HepG2 (cell line): ENCODE data around the gene CMTM4. TPM values are rescaled to one million over a fixed set of nuclear protein-coding genes. Genes with fewer than 3 reads are reported as not detected.
A peak's percentile ranks its signal among the peaks of the same experiment; 100 is the strongest.

Experiments used
- ARNT ChIP-seq: fragments of 450-650 bp; IDR thresholded peaks from 2 replicates; pipeline ENCODE4 v1.6.1; 2017
- BRD4 ChIP-seq: sonication (generic); formaldehyde crosslinking; IDR thresholded peaks from 2 replicates; pipeline ENCODE4 v1.4.0; 2020; ENCODE audit warnings: missing genetic modification reagents
- EEA1 ChIP-seq: sonication (generic); formaldehyde crosslinking; IDR thresholded peaks from 2 replicates; pipeline ENCODE4 v1.5.1; 2020; ENCODE audit warnings: mild to moderate bottlenecking, missing genetic modification reagents, borderline replicate concordance
- PITX1 ChIP-seq: sonication (generic); formaldehyde crosslinking; IDR thresholded peaks from 2 replicates; pipeline ENCODE4 v1.5.1; 2020; ENCODE audit warnings: mild to moderate bottlenecking, missing genetic modification reagents
- SIN3A ChIP-seq: IDR thresholded peaks from 2 replicates; pipeline ENCODE4 v1.6.1; 2011; ENCODE audit warnings: low read depth, mild to moderate bottlenecking, control low read depth, low read length, borderline replicate concordance
- TAF1 ChIP-seq: sonication (generic); formaldehyde crosslinking; IDR thresholded peaks from 2 replicates; pipeline ENCODE4 v1.4.0; 2020; ENCODE audit warnings: missing genetic modification reagents
- TSC22D2 ChIP-seq: sonication (generic); formaldehyde crosslinking; IDR thresholded peaks from 2 replicates; pipeline ENCODE4 v1.5.1; 2020; ENCODE audit warnings: missing genetic modification reagents, mild to moderate bottlenecking, borderline replicate concordance
- ZFP41 ChIP-seq: sonication (generic); formaldehyde crosslinking; IDR thresholded peaks from 2 replicates; pipeline ENCODE4 v1.4.0; 2020; ENCODE audit warnings: mild to moderate bottlenecking, missing genetic modification reagents, borderline replicate concordance
- ZNF207 ChIP-seq: fragments of 450-650 bp; IDR thresholded peaks from 2 replicates; pipeline ENCODE4 v1.6.1; 2016; ENCODE audit warnings: antibody characterized with exemption, borderline replicate concordance
- ZNF878 ChIP-seq: sonication (generic); formaldehyde crosslinking; IDR thresholded peaks from 2 replicates; pipeline ENCODE4 v1.8.1; 2023; ENCODE audit warnings: mild to moderate bottlenecking, missing genetic modification reagents, moderate library complexity
- polyA plus RNA-seq, 8 experiments: library from polyadenylated mRNA; depleted of rRNA in 3 of 8; stranded (reverse) in 7 of 8; unstranded in 1 of 8; fragments of >200 nt; fragmentation: Illumina TruSeq in 4 of 8; extraction: Trizol in 4 of 8; gene quantifications; 2 replicates each; pipeline versions ENCODE4 v1.2.1 to v1.2.3, GENCODE V29; 2011 to 2016; ENCODE audit warnings: low read depth in 4 of 8, missing spikeins in 1 of 8, mixed read lengths in 1 of 8; ENCODE audit not compliant: insufficient read depth in 1 of 8
- total RNA-seq, 5 experiments: library from RNA; depleted of rRNA; stranded (reverse); fragments of >200 nt; fragmentation: Illumina TruSeq; extraction: Trizol; gene quantifications; 2 replicates each; pipeline ENCODE4 v1.2.3, GENCODE V29; 2016; ENCODE audit warnings: low read depth in 1 of 5
- TF ChIP-seq, protein P1 (sequence below): sonication (generic); formaldehyde crosslinking; IDR thresholded peaks from 2 replicates; pipeline ENCODE4 v1.5.1; 2020; ENCODE audit warnings: mild to moderate bottlenecking, missing genetic modification reagents, moderate library complexity
- TF ChIP-seq, protein P2 (sequence below): sonication (generic); formaldehyde crosslinking; IDR thresholded peaks from 2 replicates; pipeline ENCODE4 v1.4.0; 2020; ENCODE audit warnings: missing genetic modification reagents, borderline replicate concordance
- TF ChIP-seq, protein P3 (sequence below): sonication (generic); formaldehyde crosslinking; IDR thresholded peaks from 2 replicates; pipeline ENCODE4 v1.5.0; 2020; ENCODE audit warnings: mild to moderate bottlenecking, missing genetic modification reagents, borderline replicate concordance
- TF ChIP-seq, protein P4 (sequence below): sonication (generic); formaldehyde crosslinking; IDR thresholded peaks from 2 replicates; pipeline ENCODE4 v1.8.0; 2022; ENCODE audit warnings: missing genetic modification reagents, mild to moderate bottlenecking, moderate library complexity, borderline replicate concordance

Gene CMTM4
- total and polyA plus RNA-seq, 2 of the 13 experiments (the other 11 are each of a cell fraction or from before 2014, with no cell fraction given): 32.0 to 36.3 TPM

DNA sequence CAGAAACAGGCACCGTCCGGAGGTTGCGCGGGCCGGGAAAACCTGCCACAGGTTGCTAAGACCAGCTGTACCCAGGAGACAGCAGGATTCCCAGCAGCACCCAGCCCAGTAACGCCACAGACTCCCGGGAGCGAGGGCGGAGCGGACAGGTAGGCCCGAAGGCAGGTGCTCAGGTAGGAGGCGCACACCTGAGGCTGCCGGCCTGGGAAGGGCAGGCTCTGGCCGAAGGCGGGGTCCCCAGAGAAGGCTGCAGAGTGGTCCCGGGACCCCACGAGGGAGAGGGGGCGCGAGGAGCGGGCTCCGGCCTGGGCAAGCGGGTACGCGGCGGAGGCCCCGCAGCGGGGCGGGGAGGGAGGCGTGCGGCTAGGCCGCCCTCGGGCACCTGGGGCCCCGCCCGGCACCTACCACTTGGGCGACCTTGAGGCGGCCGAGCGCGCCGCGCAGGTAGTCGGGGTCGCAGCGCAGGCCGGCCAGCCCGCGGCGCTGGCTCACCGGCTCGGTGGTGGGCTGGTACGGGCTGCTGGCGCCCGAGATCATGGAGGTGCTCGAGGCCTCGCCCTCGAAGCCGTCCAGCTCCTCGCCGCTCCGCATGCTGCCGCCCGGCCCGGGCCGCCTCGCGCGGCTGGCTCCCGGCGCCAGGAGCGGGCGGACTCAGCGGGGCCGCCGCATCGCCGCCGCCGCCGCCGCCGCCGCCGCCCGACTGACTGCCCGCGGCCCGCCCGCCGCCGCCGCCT lies 441 bp downstream of the CMTM4 start (continued):
- TF ChIP-seq, protein P1, sequence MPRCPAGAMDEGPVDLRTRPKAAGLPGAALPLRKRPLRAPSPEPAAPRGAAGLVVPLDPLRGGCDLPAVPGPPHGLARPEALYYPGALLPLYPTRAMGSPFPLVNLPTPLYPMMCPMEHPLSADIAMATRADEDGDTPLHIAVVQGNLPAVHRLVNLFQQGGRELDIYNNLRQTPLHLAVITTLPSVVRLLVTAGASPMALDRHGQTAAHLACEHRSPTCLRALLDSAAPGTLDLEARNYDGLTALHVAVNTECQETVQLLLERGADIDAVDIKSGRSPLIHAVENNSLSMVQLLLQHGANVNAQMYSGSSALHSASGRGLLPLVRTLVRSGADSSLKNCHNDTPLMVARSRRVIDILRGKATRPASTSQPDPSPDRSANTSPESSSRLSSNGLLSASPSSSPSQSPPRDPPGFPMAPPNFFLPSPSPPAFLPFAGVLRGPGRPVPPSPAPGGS: peak; percentile 69; the same call in 1 of the 2 replicates
- TF ChIP-seq SIN3A: no peak
- TF ChIP-seq ZFP41 (CRISPR knock-in tag): no peak
- TF ChIP-seq TSC22D2 (CRISPR knock-in tag): no peak
- no peak for TF ChIP-seq ZNF207
- TF ChIP-seq, protein P2, sequence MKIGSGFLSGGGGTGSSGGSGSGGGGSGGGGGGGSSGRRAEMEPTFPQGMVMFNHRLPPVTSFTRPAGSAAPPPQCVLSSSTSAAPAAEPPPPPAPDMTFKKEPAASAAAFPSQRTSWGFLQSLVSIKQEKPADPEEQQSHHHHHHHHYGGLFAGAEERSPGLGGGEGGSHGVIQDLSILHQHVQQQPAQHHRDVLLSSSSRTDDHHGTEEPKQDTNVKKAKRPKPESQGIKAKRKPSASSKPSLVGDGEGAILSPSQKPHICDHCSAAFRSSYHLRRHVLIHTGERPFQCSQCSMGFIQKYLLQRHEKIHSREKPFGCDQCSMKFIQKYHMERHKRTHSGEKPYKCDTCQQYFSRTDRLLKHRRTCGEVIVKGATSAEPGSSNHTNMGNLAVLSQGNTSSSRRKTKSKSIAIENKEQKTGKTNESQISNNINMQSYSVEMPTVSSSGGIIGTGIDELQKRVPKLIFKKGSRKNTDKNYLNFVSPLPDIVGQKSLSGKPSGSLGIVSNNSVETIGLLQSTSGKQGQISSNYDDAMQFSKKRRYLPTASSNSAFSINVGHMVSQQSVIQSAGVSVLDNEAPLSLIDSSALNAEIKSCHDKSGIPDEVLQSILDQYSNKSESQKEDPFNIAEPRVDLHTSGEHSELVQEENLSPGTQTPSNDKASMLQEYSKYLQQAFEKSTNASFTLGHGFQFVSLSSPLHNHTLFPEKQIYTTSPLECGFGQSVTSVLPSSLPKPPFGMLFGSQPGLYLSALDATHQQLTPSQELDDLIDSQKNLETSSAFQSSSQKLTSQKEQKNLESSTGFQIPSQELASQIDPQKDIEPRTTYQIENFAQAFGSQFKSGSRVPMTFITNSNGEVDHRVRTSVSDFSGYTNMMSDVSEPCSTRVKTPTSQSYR: no peak
- TF ChIP-seq, protein P3, sequence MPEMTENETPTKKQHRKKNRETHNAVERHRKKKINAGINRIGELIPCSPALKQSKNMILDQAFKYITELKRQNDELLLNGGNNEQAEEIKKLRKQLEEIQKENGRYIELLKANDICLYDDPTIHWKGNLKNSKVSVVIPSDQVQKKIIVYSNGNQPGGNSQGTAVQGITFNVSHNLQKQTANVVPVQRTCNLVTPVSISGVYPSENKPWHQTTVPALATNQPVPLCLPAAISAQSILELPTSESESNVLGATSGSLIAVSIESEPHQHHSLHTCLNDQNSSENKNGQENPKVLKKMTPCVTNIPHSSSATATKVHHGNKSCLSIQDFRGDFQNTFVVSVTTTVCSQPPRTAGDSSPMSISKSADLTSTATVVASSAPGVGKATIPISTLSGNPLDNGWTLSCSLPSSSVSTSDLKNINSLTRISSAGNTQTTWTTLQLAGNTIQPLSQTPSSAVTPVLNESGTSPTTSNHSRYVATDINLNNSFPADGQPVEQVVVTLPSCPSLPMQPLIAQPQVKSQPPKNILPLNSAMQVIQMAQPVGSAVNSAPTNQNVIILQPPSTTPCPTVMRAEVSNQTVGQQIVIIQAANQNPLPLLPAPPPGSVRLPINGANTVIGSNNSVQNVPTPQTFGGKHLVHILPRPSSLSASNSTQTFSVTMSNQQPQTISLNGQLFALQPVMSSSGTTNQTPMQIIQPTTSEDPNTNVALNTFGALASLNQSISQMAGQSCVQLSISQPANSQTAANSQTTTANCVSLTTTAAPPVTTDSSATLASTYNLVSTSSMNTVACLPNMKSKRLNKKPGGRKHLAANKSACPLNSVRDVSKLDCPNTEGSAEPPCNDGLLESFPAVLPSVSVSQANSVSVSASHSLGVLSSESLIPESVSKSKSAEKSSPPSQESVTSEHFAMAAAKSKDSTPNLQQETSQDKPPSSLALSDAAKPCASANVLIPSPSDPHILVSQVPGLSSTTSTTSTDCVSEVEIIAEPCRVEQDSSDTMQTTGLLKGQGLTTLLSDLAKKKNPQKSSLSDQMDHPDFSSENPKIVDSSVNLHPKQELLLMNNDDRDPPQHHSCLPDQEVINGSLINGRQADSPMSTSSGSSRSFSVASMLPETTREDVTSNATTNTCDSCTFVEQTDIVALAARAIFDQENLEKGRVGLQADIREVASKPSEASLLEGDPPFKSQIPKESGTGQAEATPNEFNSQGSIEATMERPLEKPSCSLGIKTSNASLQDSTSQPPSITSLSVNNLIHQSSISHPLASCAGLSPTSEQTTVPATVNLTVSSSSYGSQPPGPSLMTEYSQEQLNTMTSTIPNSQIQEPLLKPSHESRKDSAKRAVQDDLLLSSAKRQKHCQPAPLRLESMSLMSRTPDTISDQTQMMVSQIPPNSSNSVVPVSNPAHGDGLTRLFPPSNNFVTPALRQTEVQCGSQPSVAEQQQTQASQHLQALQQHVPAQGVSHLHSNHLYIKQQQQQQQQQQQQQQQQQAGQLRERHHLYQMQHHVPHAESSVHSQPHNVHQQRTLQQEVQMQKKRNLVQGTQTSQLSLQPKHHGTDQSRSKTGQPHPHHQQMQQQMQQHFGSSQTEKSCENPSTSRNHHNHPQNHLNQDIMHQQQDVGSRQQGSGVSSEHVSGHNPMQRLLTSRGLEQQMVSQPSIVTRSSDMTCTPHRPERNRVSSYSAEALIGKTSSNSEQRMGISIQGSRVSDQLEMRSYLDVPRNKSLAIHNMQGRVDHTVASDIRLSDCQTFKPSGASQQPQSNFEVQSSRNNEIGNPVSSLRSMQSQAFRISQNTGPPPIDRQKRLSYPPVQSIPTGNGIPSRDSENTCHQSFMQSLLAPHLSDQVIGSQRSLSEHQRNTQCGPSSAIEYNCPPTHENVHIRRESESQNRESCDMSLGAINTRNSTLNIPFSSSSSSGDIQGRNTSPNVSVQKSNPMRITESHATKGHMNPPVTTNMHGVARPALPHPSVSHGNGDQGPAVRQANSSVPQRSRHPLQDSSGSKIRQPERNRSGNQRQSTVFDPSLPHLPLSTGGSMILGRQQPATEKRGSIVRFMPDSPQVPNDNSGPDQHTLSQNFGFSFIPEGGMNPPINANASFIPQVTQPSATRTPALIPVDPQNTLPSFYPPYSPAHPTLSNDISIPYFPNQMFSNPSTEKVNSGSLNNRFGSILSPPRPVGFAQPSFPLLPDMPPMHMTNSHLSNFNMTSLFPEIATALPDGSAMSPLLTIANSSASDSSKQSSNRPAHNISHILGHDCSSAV: no peak
- TF ChIP-seq PITX1 (CRISPR knock-in tag): no peak
- no peak for TF ChIP-seq EEA1 (CRISPR knock-in tag)
- no peak for TF ChIP-seq ZNF878 (CRISPR knock-in tag)
- no peak for TF ChIP-seq ARNT
- 0 out of 2 replicates have a peak, but pooled peaks have one; percentile 20 for TF ChIP-seq TAF1 (CRISPR knock-in tag)
- TF ChIP-seq, protein P4, sequence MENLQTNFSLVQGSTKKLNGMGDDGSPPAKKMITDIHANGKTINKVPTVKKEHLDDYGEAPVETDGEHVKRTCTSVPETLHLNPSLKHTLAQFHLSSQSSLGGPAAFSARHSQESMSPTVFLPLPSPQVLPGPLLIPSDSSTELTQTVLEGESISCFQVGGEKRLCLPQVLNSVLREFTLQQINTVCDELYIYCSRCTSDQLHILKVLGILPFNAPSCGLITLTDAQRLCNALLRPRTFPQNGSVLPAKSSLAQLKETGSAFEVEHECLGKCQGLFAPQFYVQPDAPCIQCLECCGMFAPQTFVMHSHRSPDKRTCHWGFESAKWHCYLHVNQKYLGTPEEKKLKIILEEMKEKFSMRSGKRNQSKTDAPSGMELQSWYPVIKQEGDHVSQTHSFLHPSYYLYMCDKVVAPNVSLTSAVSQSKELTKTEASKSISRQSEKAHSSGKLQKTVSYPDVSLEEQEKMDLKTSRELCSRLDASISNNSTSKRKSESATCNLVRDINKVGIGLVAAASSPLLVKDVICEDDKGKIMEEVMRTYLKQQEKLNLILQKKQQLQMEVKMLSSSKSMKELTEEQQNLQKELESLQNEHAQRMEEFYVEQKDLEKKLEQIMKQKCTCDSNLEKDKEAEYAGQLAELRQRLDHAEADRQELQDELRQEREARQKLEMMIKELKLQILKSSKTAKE (CRISPR knock-in tag): no peak
- TF ChIP-seq BRD4: no peak
